WERI-Rb-1 (cell line): Measurements from ENCODE around the gene LPCAT3.

Source experiments
- DNase-seq: peaks from one replicate; pipeline ENCODE4 v3.0.0-alpha.2; 2020
- H3K27ac ChIP-seq: fragments of 250-450 bp; sonication (Bioruptor Pico); 2 replicates; pipeline ENCODE4 v1.5.1; 2020; ENCODE audit warnings: mild to moderate bottlenecking, moderate library complexity
- H3K27me3 ChIP-seq: fragments of 250-450 bp; sonication (Bioruptor Pico); 2 replicates; pipeline ENCODE4 v1.5.1; 2021; ENCODE audit warnings: mild to moderate bottlenecking, low read depth, moderate library complexity; ENCODE audit not compliant: insufficient read depth, severe bottlenecking
- H3K36me3 ChIP-seq: fragments of 250-450 bp; sonication (Bioruptor Pico); 2 replicates; pipeline ENCODE4 v1.5.1; 2020; ENCODE audit warnings: mild to moderate bottlenecking, moderate library complexity
- H3K4me3 ChIP-seq: 2 replicates; pipeline ENCODE4 v1.5.1; 2011; ENCODE audit warnings: low read depth, mild to moderate bottlenecking, control low read depth, low read length
- H3K9me3 ChIP-seq: fragments of 250-450 bp; sonication (Bioruptor Pico); 2 replicates; pipeline ENCODE4 v1.5.1; 2021; ENCODE audit warnings: mild to moderate bottlenecking, moderate library complexity; ENCODE audit not compliant: severe bottlenecking
- CTCF ChIP-seq: IDR thresholded peaks from 2 replicates; pipeline ENCODE4 v1.5.1; 2011; ENCODE audit warnings: low read depth, mild to moderate bottlenecking, control low read depth, inconsistent platforms, low read length

The LPCAT3 gene

GRCh38 chr12:6979453-6979852 lies 38.8 kb downstream of the LPCAT3 start:
- Histone ChIP-seq H3K4me3 (no peak overlapping the region), H3K27ac (no peak overlapping the region), H3K9me3 (no peaks in the 10 kb centered on the region), H3K27me3 (no peaks in the 10 kb centered on the region), H3K36me3 (peaks cover 58% of the 10 kb centered on the region)
- no peak for TF ChIP-seq CTCF
- DNase-seq, result no peak

- Histone ChIP-seq H3K27me3 (no peaks in the 10 kb centered on the region), H3K36me3 (peaks cover 62% of the 10 kb centered on the region), H3K4me3 (no peak overlapping the region), H3K27ac (no peak overlapping the region), H3K9me3 (no peaks in the 10 kb centered on the region)
- TF ChIP-seq CTCF, result no peak
- no peak for DNase-seq
These were observed 39.3 kb downstream of the LPCAT3 start for GRCh38 chr12:6979021-6979420.

- Histone ChIP-seq H3K27me3 (no peaks in the 10 kb centered on the region), H3K36me3 (peaks cover 66% of the 10 kb centered on the region), H3K9me3 (no peaks in the 10 kb centered on the region), H3K27ac (no peak overlapping the region), H3K4me3 (no peak overlapping the region)
- DNase-seq, result no peak
- TF ChIP-seq CTCF, result no peak
These were observed 39.7 kb downstream of the LPCAT3 start for GRCh38 chr12:6978611-6979011.

GRCh38 chr12:6978188-6978587 lies 40.1 kb downstream of the LPCAT3 start:
- no peaks in the 10 kb centered on the region for H3K27me3 ChIP-seq
- no peak overlapping the region for H3K27ac ChIP-seq
- no peaks in the 10 kb centered on the region for H3K9me3 ChIP-seq
- H3K36me3 ChIP-seq, result peaks cover 67% of the 10 kb centered on the region
- DNase-seq, result no peak
- TF ChIP-seq CTCF, result no peak
- H3K4me3 ChIP-seq, result no peak overlapping the region

GRCh38 chr12:6977653-6978052 lies 40.6 kb downstream of the LPCAT3 start:
- H3K27ac ChIP-seq, result no peak overlapping the region
- H3K4me3 ChIP-seq, result no peak overlapping the region
- no peak for DNase-seq
- no peaks in the 10 kb centered on the region for H3K27me3 ChIP-seq
- H3K9me3 ChIP-seq, result no peaks in the 10 kb centered on the region
- no peak for TF ChIP-seq CTCF
- peaks cover 67% of the 10 kb centered on the region for H3K36me3 ChIP-seq

- TF ChIP-seq CTCF, result no peak
- no peak for DNase-seq
- Histone ChIP-seq H3K9me3 (no peaks in the 10 kb centered on the region), H3K36me3 (peaks cover 64% of the 10 kb centered on the region), H3K27ac (no peak overlapping the region), H3K27me3 (no peaks in the 10 kb centered on the region), H3K4me3 (no peak overlapping the region)
These were observed 42.8 kb downstream of the LPCAT3 start for GRCh38 chr12:6975297-6976032.
